Thyroid gland (tissue), 4 donors: ENCODE data around the gene NHSL1. TPM values are rescaled to one million over a fixed set of nuclear protein-coding genes. Genes with fewer than 3 reads are reported as not detected.

Experiments
- DNase-seq, 2 donors: peaks; one replicate each; pipeline ENCODE4 v3.0.0-alpha.2; 2019
- H3K27ac ChIP-seq, 3 donors: fragments of 200-600 bp; sonication (generic); 1 replicate in 2 of 3; 2 replicates in 1 of 3; pipeline ENCODE4 v1.5.1; 2016 to 2019; ENCODE audit warnings: mild to moderate bottlenecking in 1 of 3, moderate library complexity in 1 of 3
- H3K27me3 ChIP-seq: fragments of 200-600 bp; sonication (generic); one replicate; pipeline ENCODE4 v1.5.1; 2019
- H3K36me3 ChIP-seq, 2 donors: fragments of 200-600 bp; sonication (generic); one replicate each; pipeline ENCODE4 v1.5.1; 2016 to 2019
- H3K4me1 ChIP-seq, 2 donors: fragments of 200-600 bp; sonication (generic); one replicate each; pipeline ENCODE4 v1.5.1; 2017 to 2019
- H3K4me3 ChIP-seq, 3 donors: fragments of 200-600 bp; sonication (generic); replicated peaks in 1 of 3; 1 replicate in 2 of 3; 2 replicates in 1 of 3; pipeline ENCODE4 v1.5.1; 2016; ENCODE audit warnings: mild to moderate bottlenecking in 1 of 3
- H3K9me3 ChIP-seq: fragments of 200-600 bp; sonication (generic); one replicate; pipeline ENCODE4 v1.5.1; 2017
- CTCF ChIP-seq, 6 experiments: fragments of 200-600 bp in 3 of 6; fragments of 450-650 bp in 3 of 6; sonication (generic) in 3 of 6; IDR thresholded peaks; one replicate each; pipeline ENCODE4 v1.5.1; 2016 to 2019; ENCODE audit warnings: antibody characterized with exemption in 6 of 6, mild to moderate bottlenecking in 2 of 6, inconsistent platforms in 1 of 6, moderate library complexity in 1 of 6
- POLR2A ChIP-seq, 2 donors: fragments of 450-650 bp; IDR thresholded peaks; one replicate each; pipeline ENCODE4 v1.6.1; 2017; ENCODE audit warnings: antibody characterized with exemption in 2 of 2, mild to moderate bottlenecking in 2 of 2, moderate library complexity in 1 of 2
- WGBS, 2 donors: methylation state at CpG; one replicate each; pipeline ENCODE4 v1.1.5; 2017; 5-methylcytosine and 5-hydroxymethylcytosine counted together
- intact Hi-C: fragments of 100-400 bp; cut with DNase I; formaldehyde crosslinking; loops from one replicate; pipeline ENCODE4 v1.15.1; 2023
- total RNA-seq, 4 donors: library from RNA; depleted of rRNA; stranded (reverse); fragments of >200 nt; gene quantifications; one replicate each; pipeline ENCODE4 v1.2.3, GENCODE V29; 2016

NHSL1 gene
- total RNA-seq, 4 donors from 2014 or later: 5.0 to 13.9 (median 8.6) TPM

GRCh38 chr6:138535728-138536455 lies 36.6 kb upstream of the NHSL1 start:
- no peak for TF ChIP-seq POLR2A (IDR thresholded peaks at IDR 0.05)
- no peak for TF ChIP-seq CTCF (IDR thresholded peaks at IDR 0.05)
- Histone ChIP-seq H3K9me3 (no peaks in the 10 kb centered on the region), H3K36me3 (no peaks in the 10 kb centered on the region), H3K4me3 (no peak overlapping the region), H3K27ac (no peak overlapping the region), H3K27me3 (no peaks in the 10 kb centered on the region), H3K4me1 (peaks cover 7 to 19% of the 10 kb centered on the region in 2 donors)
- intact Hi-C loops: no loop called here
- 84 to 85% methylated on average over 6 of the region's 6 CpGs for WGBS, 2 donors
- DNase-seq: no peak

GRCh38 chr6:138533667-138534066 lies 34.4 kb upstream of the NHSL1 start:
- WGBS, 2 donors: 37 to 39% methylated on average over 2 of the region's 2 CpGs
- Histone ChIP-seq H3K4me3 (no peak overlapping the region), H3K27me3 (no peaks in the 10 kb centered on the region), H3K27ac (no peak overlapping the region), H3K36me3 (no peaks in the 10 kb centered on the region), H3K4me1 (peaks cover 7 to 12% of the 10 kb centered on the region in 2 donors), H3K9me3 (no peaks in the 10 kb centered on the region)
- intact Hi-C loops: no loop called here
- TF ChIP-seq CTCF (IDR thresholded peaks at IDR 0.05) (no peak), POLR2A (IDR thresholded peaks at IDR 0.05) (no peak)
- peak; percentile 8 to 34 for DNase-seq

- intact Hi-C loops: no loop called here
- TF ChIP-seq CTCF (IDR thresholded peaks at IDR 0.05): no peak
- no peak for TF ChIP-seq POLR2A (IDR thresholded peaks at IDR 0.05)
- WGBS, 2 donors: 97 to 98% methylated on average over 2 of the region's 2 CpGs
Measured at GRCh38 chr6:138531387-138531786, 32.1 kb upstream of the NHSL1 start.

GRCh38 chr6:138529478-138529877 lies 30.2 kb upstream of the NHSL1 start:
- no peaks in the 10 kb centered on the region for H3K4me1 ChIP-seq
- no peaks in the 10 kb centered on the region for H3K36me3 ChIP-seq
- H3K27ac ChIP-seq: no peak overlapping the region
- no peaks in the 10 kb centered on the region for H3K27me3 ChIP-seq
- 93% methylated on average over 3 of the region's 3 CpGs for WGBS, 2 donors
- no peaks in the 10 kb centered on the region for H3K9me3 ChIP-seq
- DNase-seq: no peak
- TF ChIP-seq POLR2A (IDR thresholded peaks at IDR 0.05): no peak
- no peak for TF ChIP-seq CTCF (IDR thresholded peaks at IDR 0.05)
- no peak overlapping the region for H3K4me3 ChIP-seq
- intact Hi-C loops: no loop called here

More at GRCh38 chr6:138531387-138531786, 32.1 kb upstream of the NHSL1 start:
- no peaks in the 10 kb centered on the region for H3K9me3 ChIP-seq
- no peaks in the 10 kb centered on the region for H3K27me3 ChIP-seq
- H3K36me3 ChIP-seq: no peaks in the 10 kb centered on the region
- no peak for DNase-seq
- H3K4me3 ChIP-seq: no peak overlapping the region
- no peak overlapping the region for H3K27ac ChIP-seq
- H3K4me1 ChIP-seq: no peaks in the 10 kb centered on the region

GRCh38 chr6:138528956-138529355 lies 29.7 kb upstream of the NHSL1 start:
- no peak for TF ChIP-seq POLR2A (IDR thresholded peaks at IDR 0.05)
- TF ChIP-seq CTCF (IDR thresholded peaks at IDR 0.05): no peak
- DNase-seq: no peak
- Histone ChIP-seq H3K4me1 (no peaks in the 10 kb centered on the region), H3K9me3 (no peaks in the 10 kb centered on the region), H3K4me3 (no peak overlapping the region), H3K36me3 (no peaks in the 10 kb centered on the region), H3K27me3 (no peaks in the 10 kb centered on the region), H3K27ac (no peak overlapping the region)
- 85 to 93% methylated on average over 2 of the region's 2 CpGs for WGBS, 2 donors
- intact Hi-C loops: no loop called here
